GM19455 (cell line): ENCODE measurements around the gene SLC25A33.

ENCODE experiments used
- ATAC-seq: cut with Tn5 transposase; IDR thresholded peaks from one replicate; pipeline ENCODE4 v1.9.1; 2021; ENCODE audit not compliant: unreplicated experiment

The SLC25A33 gene

GRCh38 chr1:9586147-9586766 is 47.0 kb downstream of the SLC25A33 start:
- no peak for ATAC-seq

- peak; percentile 70 for ATAC-seq
These were observed 49.4 kb downstream of the SLC25A33 start, which contains the start of gene TMEM201 for GRCh38 chr1:9588551-9589143. Gene TMEM201, plus strand, starts transcription at chr1:9588911. Its CDS starts 20 bp downstream, at chr1:9588931.

- ATAC-seq = peak; percentile 15
These were observed 50.0 kb downstream of the SLC25A33 start for GRCh38 chr1:9589144-9589718.

- ATAC-seq = no peak
These were observed 50.5 kb downstream of the SLC25A33 start for GRCh38 chr1:9589719-9590157.

- no peak for ATAC-seq
These were observed 50.9 kb downstream of the SLC25A33 start for GRCh38 chr1:9590201-9590600.

- ATAC-seq = no peak
These were observed 51.8 kb downstream of the SLC25A33 start for GRCh38 chr1:9590945-9591668.

GRCh38 chr1:9591669-9592509 is 52.6 kb downstream of the SLC25A33 start:
- no peak for ATAC-seq

- ATAC-seq = no peak
These were observed 53.3 kb downstream of the SLC25A33 start for GRCh38 chr1:9592510-9593075.

- no peak for ATAC-seq
These were observed 53.9 kb downstream of the SLC25A33 start for GRCh38 chr1:9593147-9593491.

GRCh38 chr1:9593492-9594465 is 54.5 kb downstream of the SLC25A33 start:
- no peak for ATAC-seq

GRCh38 chr1:9594471-9595155 is 55.3 kb downstream of the SLC25A33 start:
- no peak for ATAC-seq

GRCh38 chr1:9595156-9595967 is 56.1 kb downstream of the SLC25A33 start:
- no peak for ATAC-seq

- ATAC-seq = no peak
These were observed 56.7 kb downstream of the SLC25A33 start for GRCh38 chr1:9595968-9596340.

- ATAC-seq = no peak
These were observed 57.3 kb downstream of the SLC25A33 start for GRCh38 chr1:9596415-9597123.

- ATAC-seq = no peak
These were observed 58.4 kb downstream of the SLC25A33 start for GRCh38 chr1:9597361-9598315.

- ATAC-seq = no peak
These were observed 59.0 kb downstream of the SLC25A33 start for GRCh38 chr1:9598316-9598700.
